GM19463 (cell line): Measurements from ENCODE around the gene MIPOL1.
"Not testable (repeated sequence)": the region's sequence is repeated elsewhere in the genome, so short reads cannot be mapped to it uniquely, and the experiment has no call there.

Experiments
- ATAC-seq: cut with Tn5 transposase; IDR thresholded peaks from one replicate; pipeline ENCODE4 v1.9.1; 2021; ENCODE audit warnings: mild to moderate bottlenecking, moderate library complexity; ENCODE audit not compliant: unreplicated experiment

MIPOL1 gene

GRCh38 chr14:37452323-37452722, 254.6 kb downstream of the MIPOL1 start:
- no peak for ATAC-seq

GRCh38 chr14:37453985-37454384, 256.2 kb downstream of the MIPOL1 start:
- no peak for ATAC-seq

GRCh38 chr14:37457334-37457733, 259.6 kb downstream of the MIPOL1 start:
- no peak for ATAC-seq

- not testable (repeated sequence) for ATAC-seq
Measured at GRCh38 chr14:37462426-37462825, 264.7 kb downstream of the MIPOL1 start.

GRCh38 chr14:37464192-37464858, 266.6 kb downstream of the MIPOL1 start:
- no peak for ATAC-seq

- no peak for ATAC-seq
Measured at GRCh38 chr14:37466003-37466622, 268.4 kb downstream of the MIPOL1 start.

- no peak for ATAC-seq
Measured at GRCh38 chr14:37466623-37467088, 268.9 kb downstream of the MIPOL1 start.

GRCh38 chr14:37469650-37470049, 271.9 kb downstream of the MIPOL1 start:
- ATAC-seq = no peak

- no peak for ATAC-seq
Measured at GRCh38 chr14:37470251-37470650, 272.5 kb downstream of the MIPOL1 start.

- no peak for ATAC-seq
Measured at GRCh38 chr14:37472906-37473305, 275.2 kb downstream of the MIPOL1 start.

GRCh38 chr14:37474191-37474590, 276.5 kb downstream of the MIPOL1 start:
- ATAC-seq = no peak

- ATAC-seq = no peak
Measured at GRCh38 chr14:37480446-37481290, 282.9 kb downstream of the MIPOL1 start.

GRCh38 chr14:37482428-37482827, 284.7 kb downstream of the MIPOL1 start:
- no peak for ATAC-seq

- ATAC-seq = no peak
Measured at GRCh38 chr14:37483672-37484071, 285.9 kb downstream of the MIPOL1 start.

- ATAC-seq = no peak
Measured at GRCh38 chr14:37490607-37491006, 292.9 kb downstream of the MIPOL1 start.

- ATAC-seq = no peak
Measured at GRCh38 chr14:37491076-37491475, 293.3 kb downstream of the MIPOL1 start.

GRCh38 chr14:37493606-37494005, 295.9 kb downstream of the MIPOL1 start:
- no peak for ATAC-seq

GRCh38 chr14:37497422-37497821, 299.7 kb downstream of the MIPOL1 start:
- ATAC-seq = no peak

- no peak for ATAC-seq
Measured at GRCh38 chr14:37501877-37502276, 304.1 kb downstream of the MIPOL1 start.

GRCh38 chr14:37508503-37508902, 310.8 kb downstream of the MIPOL1 start:
- ATAC-seq = no peak

- ATAC-seq = no peak
Measured at GRCh38 chr14:37512173-37512572, 314.4 kb downstream of the MIPOL1 start.

- no peak for ATAC-seq
Measured at GRCh38 chr14:37515771-37516170, 318.0 kb downstream of the MIPOL1 start.
